T-helper 2 cell treated with Interferon-gamma antibody and Interleukin-4, amounts not matched to agents 5 μg/mL and 100 μg/mL, for 36 hours (primary cell): ENCODE results near the gene MPPED2.

Experiments used
- DNase-seq: peaks from one replicate; pipeline ENCODE4 v3.0.0; 2021; ENCODE audit warnings: low spot score
- H3K27ac Mint-ChIP-seq: one replicate; pipeline ENCODE4 v1.8.0; 2021; ENCODE audit warnings: mild to moderate bottlenecking, mixed read lengths
- H3K27me3 Mint-ChIP-seq: one replicate; pipeline ENCODE4 v1.8.0; 2021; ENCODE audit warnings: low read depth, mixed read lengths
- H3K36me3 Mint-ChIP-seq: one replicate; pipeline ENCODE4 v1.8.0; 2021; ENCODE audit warnings: low read depth, mixed read lengths
- H3K4me1 Mint-ChIP-seq: one replicate; pipeline ENCODE4 v1.8.0; 2021; ENCODE audit warnings: low read depth, mixed read lengths
- H3K4me3 Mint-ChIP-seq: one replicate; pipeline ENCODE4 v1.8.0; 2022; ENCODE audit warnings: mild to moderate bottlenecking, moderate library complexity, mixed read lengths
- H3K9me3 Mint-ChIP-seq: one replicate; pipeline ENCODE4 v1.8.0; 2021; ENCODE audit warnings: mixed read lengths

Gene MPPED2

GRCh38 chr11:30455025-30455424 lies 131.1 kb downstream of the MPPED2 start:
- no peaks in the 10 kb centered on the region for H3K4me1 Mint-ChIP-seq
- no peaks in the 10 kb centered on the region for H3K36me3 Mint-ChIP-seq
- no peak overlapping the region for H3K4me3 Mint-ChIP-seq
- H3K27ac Mint-ChIP-seq, result no peak overlapping the region
- DNase-seq, result no peak
- no peaks in the 10 kb centered on the region for H3K27me3 Mint-ChIP-seq
- H3K9me3 Mint-ChIP-seq, result no peaks in the 10 kb centered on the region

GRCh38 chr11:30454541-30454940 lies 131.6 kb downstream of the MPPED2 start:
- H3K27me3 Mint-ChIP-seq, result no peaks in the 10 kb centered on the region
- no peaks in the 10 kb centered on the region for H3K4me1 Mint-ChIP-seq
- H3K4me3 Mint-ChIP-seq, result no peak overlapping the region
- no peaks in the 10 kb centered on the region for H3K9me3 Mint-ChIP-seq
- no peak overlapping the region for H3K27ac Mint-ChIP-seq
- DNase-seq, result no peak
- no peaks in the 10 kb centered on the region for H3K36me3 Mint-ChIP-seq

GRCh38 chr11:30454111-30454510 lies 132.0 kb downstream of the MPPED2 start:
- no peaks in the 10 kb centered on the region for H3K4me1 Mint-ChIP-seq
- no peaks in the 10 kb centered on the region for H3K27me3 Mint-ChIP-seq
- no peaks in the 10 kb centered on the region for H3K36me3 Mint-ChIP-seq
- H3K9me3 Mint-ChIP-seq, result no peaks in the 10 kb centered on the region
- no peak overlapping the region for H3K27ac Mint-ChIP-seq
- H3K4me3 Mint-ChIP-seq, result no peak overlapping the region
- DNase-seq, result no peak

GRCh38 chr11:30453705-30454104 lies 132.4 kb downstream of the MPPED2 start:
- Mint-ChIP-seq H3K27ac (no peak overlapping the region), H3K27me3 (no peaks in the 10 kb centered on the region), H3K36me3 (no peaks in the 10 kb centered on the region), H3K4me1 (no peaks in the 10 kb centered on the region), H3K4me3 (no peak overlapping the region), H3K9me3 (no peaks in the 10 kb centered on the region)
- DNase-seq, result no peak

DNA sequence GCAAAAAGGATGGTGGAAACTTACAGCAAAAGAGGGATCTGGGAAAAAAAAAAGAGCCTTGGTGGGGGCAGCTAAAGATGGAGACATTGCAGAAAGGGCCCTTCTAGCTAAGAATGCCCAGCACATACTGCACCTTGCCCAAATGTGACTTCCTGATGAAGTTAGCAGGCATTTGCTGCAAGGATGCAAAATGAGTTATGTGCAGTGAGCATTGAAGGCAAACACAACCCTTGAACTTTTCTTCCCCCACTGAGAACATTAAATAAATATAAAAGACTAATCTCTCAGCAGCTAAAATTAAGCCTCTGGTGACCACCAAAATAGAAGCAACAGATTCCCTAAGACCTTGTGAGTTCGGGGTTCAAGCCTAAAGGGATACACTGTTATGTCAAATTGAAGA lies 133.3 kb downstream of the MPPED2 start:
- no peaks in the 10 kb centered on the region for H3K27me3 Mint-ChIP-seq
- H3K4me1 Mint-ChIP-seq, result no peaks in the 10 kb centered on the region
- H3K27ac Mint-ChIP-seq, result no peak overlapping the region
- no peak for DNase-seq
- no peak overlapping the region for H3K4me3 Mint-ChIP-seq
- H3K36me3 Mint-ChIP-seq, result no peaks in the 10 kb centered on the region
- no peaks in the 10 kb centered on the region for H3K9me3 Mint-ChIP-seq

- H3K36me3 Mint-ChIP-seq, result no peaks in the 10 kb centered on the region
- no peak overlapping the region for H3K4me3 Mint-ChIP-seq
- H3K4me1 Mint-ChIP-seq, result no peaks in the 10 kb centered on the region
- no peaks in the 10 kb centered on the region for H3K9me3 Mint-ChIP-seq
- H3K27ac Mint-ChIP-seq, result no peak overlapping the region
- DNase-seq, result no peak
- H3K27me3 Mint-ChIP-seq, result no peaks in the 10 kb centered on the region
Measured at GRCh38 chr11:30452114-30452513, 134.0 kb downstream of the MPPED2 start.

DNA sequence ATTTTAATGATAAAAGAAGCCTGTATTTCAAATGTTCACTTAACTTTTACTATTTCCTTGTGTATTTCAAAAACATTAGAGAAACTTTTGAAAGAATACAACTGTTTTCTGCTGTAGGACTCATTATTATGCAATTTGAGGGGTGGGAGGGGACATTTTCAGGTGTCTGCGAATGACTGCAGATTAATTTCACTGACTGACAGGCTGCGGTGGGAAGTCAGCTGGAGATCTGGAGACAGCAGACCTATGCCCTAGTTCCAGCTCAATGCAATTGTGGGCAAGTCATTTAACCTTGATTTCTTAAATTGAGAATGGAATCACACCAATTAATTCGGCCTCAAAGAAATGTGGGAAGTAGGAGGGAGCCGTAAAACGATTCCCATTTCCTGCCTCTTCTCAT lies 134.5 kb downstream of the MPPED2 start:
- no peaks in the 10 kb centered on the region for H3K4me1 Mint-ChIP-seq
- no peak overlapping the region for H3K4me3 Mint-ChIP-seq
- H3K27me3 Mint-ChIP-seq, result no peaks in the 10 kb centered on the region
- no peaks in the 10 kb centered on the region for H3K9me3 Mint-ChIP-seq
- no peak for DNase-seq
- H3K27ac Mint-ChIP-seq, result no peak overlapping the region
- no peaks in the 10 kb centered on the region for H3K36me3 Mint-ChIP-seq

- H3K27ac Mint-ChIP-seq, result no peak overlapping the region
- H3K36me3 Mint-ChIP-seq, result no peaks in the 10 kb centered on the region
- DNase-seq, result no peak
- no peaks in the 10 kb centered on the region for H3K4me1 Mint-ChIP-seq
- no peak overlapping the region for H3K4me3 Mint-ChIP-seq
- no peaks in the 10 kb centered on the region for H3K9me3 Mint-ChIP-seq
- H3K27me3 Mint-ChIP-seq, result no peaks in the 10 kb centered on the region
Measured at GRCh38 chr11:30451167-30451566, 135.0 kb downstream of the MPPED2 start.

DNA sequence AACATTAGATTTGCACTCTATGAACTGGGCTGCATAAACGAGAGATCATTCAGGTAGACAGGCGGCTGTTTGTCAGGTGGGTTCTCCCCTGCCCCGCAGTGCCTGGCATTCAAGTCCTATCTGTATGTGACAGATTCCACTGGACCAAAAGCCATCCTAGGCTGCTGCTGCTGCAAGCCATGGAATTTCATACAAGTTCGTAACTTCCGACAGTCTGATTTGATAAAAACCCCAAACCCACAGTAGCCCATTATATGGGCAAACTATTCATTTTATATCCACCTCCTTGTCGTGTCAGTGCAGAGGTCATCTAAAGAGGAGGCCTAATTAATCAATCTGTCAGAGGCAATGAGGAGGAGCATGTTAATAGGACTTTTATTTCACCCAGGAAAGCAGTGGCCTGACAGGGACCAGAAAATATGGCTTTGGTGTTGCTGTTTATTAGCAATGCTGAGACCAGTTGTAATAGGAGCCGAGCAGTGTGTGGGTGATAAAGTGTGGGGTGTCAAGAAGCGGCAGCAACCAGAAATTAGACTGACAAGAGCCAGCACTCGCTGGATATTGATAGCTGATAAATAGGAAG lies 139.0 kb downstream of the MPPED2 start:
- DNase-seq, result no peak
- H3K4me3 Mint-ChIP-seq, result no peak overlapping the region
- no peaks in the 10 kb centered on the region for H3K27me3 Mint-ChIP-seq
- no peak overlapping the region for H3K27ac Mint-ChIP-seq
- H3K4me1 Mint-ChIP-seq, result no peaks in the 10 kb centered on the region
- H3K36me3 Mint-ChIP-seq, result no peaks in the 10 kb centered on the region
- no peaks in the 10 kb centered on the region for H3K9me3 Mint-ChIP-seq

DNA sequence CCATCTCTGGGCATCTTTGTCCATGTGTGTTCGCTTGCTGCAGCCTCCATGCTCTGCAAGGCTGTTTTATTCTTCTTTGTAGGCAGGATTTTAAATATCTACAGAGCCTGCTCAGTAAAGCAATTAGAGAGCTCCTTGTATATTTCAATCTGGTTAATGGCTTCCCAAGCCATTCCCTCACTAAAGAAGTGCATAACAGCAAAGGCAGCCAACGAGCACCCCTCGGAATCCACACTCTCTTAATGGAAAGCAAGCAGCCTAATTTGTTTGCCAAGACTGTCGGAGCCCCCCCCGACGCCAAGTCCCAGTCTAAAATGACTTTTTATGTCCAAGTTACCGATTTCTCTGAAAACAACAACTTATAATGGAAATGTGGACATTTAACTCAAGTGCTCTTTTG lies 139.6 kb downstream of the MPPED2 start:
- H3K27ac Mint-ChIP-seq, result no peak overlapping the region
- no peak overlapping the region for H3K4me3 Mint-ChIP-seq
- H3K9me3 Mint-ChIP-seq, result no peaks in the 10 kb centered on the region
- no peaks in the 10 kb centered on the region for H3K4me1 Mint-ChIP-seq
- H3K36me3 Mint-ChIP-seq, result no peaks in the 10 kb centered on the region
- no peaks in the 10 kb centered on the region for H3K27me3 Mint-ChIP-seq
- DNase-seq, result no peak

DNA sequence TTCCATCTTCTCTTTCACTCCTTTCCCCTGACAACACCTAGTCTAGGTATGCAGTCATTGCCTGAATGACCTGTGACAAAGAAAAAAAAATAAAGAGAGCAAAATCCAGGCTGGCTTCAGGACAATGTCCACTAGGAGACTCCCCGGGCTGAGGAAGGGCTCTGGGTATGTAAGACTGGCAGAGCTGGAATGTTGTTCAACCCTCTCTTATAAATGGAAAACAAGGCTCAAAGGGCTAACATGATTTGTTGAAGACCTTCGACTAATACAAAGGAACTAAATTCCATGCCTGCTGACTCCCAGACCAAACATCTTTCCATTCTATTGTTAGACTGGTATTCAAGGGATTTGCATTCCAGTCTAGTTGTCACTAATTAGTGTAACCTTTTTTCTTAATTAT lies 141.1 kb downstream of the MPPED2 start:
- H3K27ac Mint-ChIP-seq, result no peak overlapping the region
- no peaks in the 10 kb centered on the region for H3K9me3 Mint-ChIP-seq
- no peaks in the 10 kb centered on the region for H3K27me3 Mint-ChIP-seq
- DNase-seq, result no peak
- no peaks in the 10 kb centered on the region for H3K4me1 Mint-ChIP-seq
- no peak overlapping the region for H3K4me3 Mint-ChIP-seq
- H3K36me3 Mint-ChIP-seq, result no peaks in the 10 kb centered on the region

GRCh38 chr11:30440510-30440909 lies 145.6 kb downstream of the MPPED2 start:
- Mint-ChIP-seq H3K36me3 (no peaks in the 10 kb centered on the region), H3K4me1 (no peaks in the 10 kb centered on the region), H3K27ac (no peak overlapping the region), H3K27me3 (no peaks in the 10 kb centered on the region), H3K9me3 (no peaks in the 10 kb centered on the region), H3K4me3 (no peak overlapping the region)
- no peak for DNase-seq

- H3K9me3 Mint-ChIP-seq, result no peaks in the 10 kb centered on the region
- no peak overlapping the region for H3K4me3 Mint-ChIP-seq
- DNase-seq, result no peak
- no peaks in the 10 kb centered on the region for H3K36me3 Mint-ChIP-seq
- no peaks in the 10 kb centered on the region for H3K4me1 Mint-ChIP-seq
- no peak overlapping the region for H3K27ac Mint-ChIP-seq
- H3K27me3 Mint-ChIP-seq, result no peaks in the 10 kb centered on the region
Measured at GRCh38 chr11:30436801-30437200, 149.4 kb downstream of the MPPED2 start.

DNA sequence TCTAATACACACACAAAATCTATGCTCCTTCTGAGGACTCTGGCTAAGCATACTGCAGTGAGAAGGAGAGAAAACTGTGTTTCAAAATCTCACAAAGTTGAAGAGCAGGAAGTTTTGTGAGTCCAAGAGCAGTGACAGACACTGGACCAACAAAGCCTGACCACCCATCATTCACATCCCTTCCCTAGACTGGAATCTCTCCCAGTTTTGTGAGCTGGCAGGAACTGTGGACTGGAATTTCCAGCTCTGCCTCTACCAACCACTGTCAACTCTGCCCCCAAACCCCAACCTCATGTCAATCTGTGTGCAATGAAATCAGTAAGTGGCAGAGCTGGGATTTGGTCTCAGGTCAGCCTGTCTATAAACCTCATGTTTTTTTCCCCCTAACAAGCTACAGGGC lies 150.7 kb downstream of the MPPED2 start:
- H3K36me3 Mint-ChIP-seq, result no peaks in the 10 kb centered on the region
- no peak overlapping the region for H3K4me3 Mint-ChIP-seq
- H3K27me3 Mint-ChIP-seq, result no peaks in the 10 kb centered on the region
- H3K9me3 Mint-ChIP-seq, result no peaks in the 10 kb centered on the region
- no peak overlapping the region for H3K27ac Mint-ChIP-seq
- DNase-seq, result no peak
- peaks cover 1% of the 10 kb centered on the region for H3K4me1 Mint-ChIP-seq

GRCh38 chr11:30434901-30435300 lies 151.3 kb downstream of the MPPED2 start:
- no peaks in the 10 kb centered on the region for H3K36me3 Mint-ChIP-seq
- no peaks in the 10 kb centered on the region for H3K9me3 Mint-ChIP-seq
- no peak overlapping the region for H3K4me3 Mint-ChIP-seq
- no peak for DNase-seq
- peaks cover 1% of the 10 kb centered on the region for H3K4me1 Mint-ChIP-seq
- H3K27ac Mint-ChIP-seq, result no peak overlapping the region
- H3K27me3 Mint-ChIP-seq, result no peaks in the 10 kb centered on the region
